Measurements from ENCODE around the gene MAP7.
"Not testable (repeated sequence)": the region's sequence is repeated elsewhere in the genome, so short reads cannot be mapped to it uniquely, and the experiment has no call there.

The MAP7 gene

DNA sequence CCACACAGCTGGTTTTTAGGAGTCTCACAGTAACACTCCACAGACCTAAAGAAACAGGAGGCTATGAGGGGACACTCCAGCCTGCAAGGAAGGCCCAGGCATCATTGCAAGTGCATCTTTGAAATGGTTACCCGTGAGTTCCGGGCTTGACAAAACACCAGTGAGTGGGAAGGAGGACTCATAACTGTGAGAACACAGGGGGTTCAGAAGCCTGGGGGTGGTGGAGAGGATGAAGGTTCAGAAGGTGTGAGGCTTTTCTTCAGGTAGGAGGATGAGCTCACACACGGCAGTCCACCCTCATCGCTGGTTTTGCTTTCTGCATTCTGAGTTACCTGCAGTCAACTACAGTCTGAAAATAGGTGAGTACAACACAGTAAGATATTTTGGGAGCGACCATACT is 39.9 kb downstream of the MAP7 start:
- in situ Hi-C loops (cut with HindIII; ENCODE audit: low sequenced_read_pairs) = no loop called here

DNA sequence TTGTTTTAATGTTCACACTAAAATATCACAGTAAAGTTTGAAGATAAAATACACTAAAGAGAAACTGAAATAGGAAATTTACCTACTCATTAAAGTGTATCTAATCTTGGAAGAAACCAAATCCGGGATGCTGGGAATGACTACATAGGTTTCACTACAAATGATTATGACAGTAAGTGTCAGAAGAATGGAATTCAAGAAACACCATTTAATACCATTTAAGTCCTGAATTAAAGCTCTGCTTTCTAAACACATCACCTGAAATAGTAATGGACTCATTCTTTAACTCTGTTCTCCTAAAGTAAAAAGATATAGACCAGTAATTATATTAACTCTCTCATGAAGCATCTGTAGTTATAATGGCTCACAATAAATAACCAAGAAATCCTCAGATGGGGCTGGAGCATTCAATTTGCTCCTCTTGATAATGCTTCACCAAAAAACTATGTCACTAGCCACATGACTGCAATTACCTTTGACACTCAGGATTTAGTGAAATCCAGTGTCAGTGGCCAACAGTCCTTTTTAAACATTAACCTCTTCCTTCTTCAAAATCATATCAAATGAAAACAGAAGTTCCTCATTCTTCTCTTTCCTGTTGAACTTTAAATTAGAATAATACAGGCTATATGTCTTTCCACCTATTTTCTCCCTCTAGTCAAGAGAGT is 41.4 kb downstream of the MAP7 start:
- in situ Hi-C loops (cut with HindIII; ENCODE audit: low sequenced_read_pairs) = no loop called here

DNA sequence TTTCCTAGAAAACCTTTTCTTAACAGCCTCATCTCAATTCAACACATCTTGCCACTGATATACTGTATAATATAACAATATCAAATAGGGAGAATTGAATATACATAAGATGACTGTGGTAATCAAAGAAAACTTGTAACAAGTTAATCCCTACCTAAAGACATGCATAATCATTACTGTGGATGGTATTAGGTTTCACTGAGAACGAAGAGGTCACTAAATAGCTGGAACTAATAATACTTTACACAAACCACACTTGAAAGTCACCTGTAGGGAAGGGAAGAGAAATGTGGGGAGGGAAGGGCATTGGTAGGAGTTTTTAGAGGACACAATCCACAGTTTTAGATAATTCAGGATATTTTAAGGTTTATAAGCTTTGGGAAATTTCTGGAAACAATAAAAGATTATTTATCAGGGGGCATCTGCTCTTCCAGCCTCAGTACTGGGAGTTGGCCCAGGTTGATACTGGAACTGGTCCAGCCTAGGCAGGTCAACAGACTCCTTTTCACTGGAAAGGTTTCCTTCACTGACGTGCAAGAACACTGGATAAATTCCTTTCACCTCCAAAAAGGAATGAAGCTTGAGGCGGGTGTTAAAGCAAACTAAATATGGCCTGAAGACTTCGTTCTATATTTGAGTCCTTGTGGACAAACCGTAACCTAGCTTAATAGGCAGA is 44.0 kb downstream of the MAP7 start:
- in situ Hi-C loops (cut with HindIII; ENCODE audit: low sequenced_read_pairs) = no loop called here

DNA sequence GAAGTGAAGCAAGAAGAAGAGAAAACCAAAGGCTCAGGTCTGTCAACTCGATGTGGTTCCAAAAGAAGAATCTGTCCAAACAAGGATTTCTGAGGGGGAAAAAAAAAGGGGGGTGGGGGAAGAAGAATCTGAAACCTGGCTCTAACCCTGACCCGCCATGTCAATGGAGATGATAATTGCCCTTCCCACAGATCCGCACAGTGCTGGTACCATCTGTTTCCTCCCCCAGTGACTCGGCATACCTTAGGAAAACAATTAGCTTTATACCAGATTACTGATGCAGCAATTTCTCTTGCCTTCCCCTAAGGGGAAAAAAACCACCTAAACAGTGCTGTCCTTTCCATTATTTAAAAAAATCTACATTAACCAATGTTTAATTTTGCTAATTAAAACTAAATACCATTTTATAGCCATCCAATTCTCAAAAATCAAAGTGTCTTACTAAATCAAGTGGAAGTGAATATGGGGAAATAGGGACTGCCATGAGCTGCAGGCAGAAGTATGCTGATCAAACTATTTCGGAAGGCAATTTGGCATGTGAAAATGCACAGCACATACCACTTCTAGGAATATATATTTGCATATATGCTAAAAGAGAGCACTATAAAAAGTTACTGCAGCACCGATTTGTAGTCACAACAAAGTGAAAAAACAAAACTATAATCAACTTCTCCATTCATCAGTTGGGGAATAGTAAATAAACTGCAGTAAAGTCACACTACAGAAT is 46.8 kb downstream of the MAP7 start:
- in situ Hi-C loops (cut with HindIII; ENCODE audit: low sequenced_read_pairs) = no loop called here

DNA sequence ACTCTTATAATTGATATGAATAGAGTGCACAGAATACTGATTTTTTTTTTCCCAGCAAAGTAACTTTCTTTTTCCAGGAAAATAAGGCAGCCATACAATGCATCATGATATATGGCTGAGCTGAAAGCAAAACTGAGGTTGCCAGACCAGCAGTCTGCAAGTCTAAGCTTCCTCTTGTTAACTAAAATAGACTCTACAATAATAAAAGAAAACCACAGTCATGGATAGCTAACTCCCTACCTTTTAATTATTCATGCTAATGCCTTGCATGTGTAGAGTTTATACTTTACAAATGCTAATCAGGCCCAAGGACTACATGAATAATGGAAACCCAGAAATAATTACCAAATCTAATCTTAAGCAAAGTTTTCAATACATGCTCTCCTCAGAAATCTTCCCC is 47.4 kb downstream of the MAP7 start:
- in situ Hi-C loops (cut with HindIII; ENCODE audit: low sequenced_read_pairs) = no loop called here

DNA sequence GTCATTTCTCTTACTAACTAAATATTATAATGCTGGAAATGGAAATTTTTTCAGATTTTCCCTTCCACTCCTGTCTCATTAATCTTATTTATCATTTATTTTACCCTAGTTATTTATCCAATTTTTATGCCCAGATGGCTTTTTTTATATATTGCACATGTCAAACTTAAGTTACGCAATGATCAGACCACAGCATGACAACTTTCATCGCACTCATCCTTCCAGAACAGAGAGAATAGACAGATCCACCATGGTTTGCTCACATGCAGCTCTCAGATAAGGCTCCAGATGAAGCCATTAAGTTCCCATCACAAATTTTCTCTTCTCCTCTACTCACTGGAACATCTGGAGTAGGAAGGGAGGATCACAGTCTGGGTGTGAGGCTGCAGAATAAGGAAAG is 48.7 kb downstream of the MAP7 start:
- in situ Hi-C loops (cut with HindIII; ENCODE audit: low sequenced_read_pairs) = no loop called here

DNA sequence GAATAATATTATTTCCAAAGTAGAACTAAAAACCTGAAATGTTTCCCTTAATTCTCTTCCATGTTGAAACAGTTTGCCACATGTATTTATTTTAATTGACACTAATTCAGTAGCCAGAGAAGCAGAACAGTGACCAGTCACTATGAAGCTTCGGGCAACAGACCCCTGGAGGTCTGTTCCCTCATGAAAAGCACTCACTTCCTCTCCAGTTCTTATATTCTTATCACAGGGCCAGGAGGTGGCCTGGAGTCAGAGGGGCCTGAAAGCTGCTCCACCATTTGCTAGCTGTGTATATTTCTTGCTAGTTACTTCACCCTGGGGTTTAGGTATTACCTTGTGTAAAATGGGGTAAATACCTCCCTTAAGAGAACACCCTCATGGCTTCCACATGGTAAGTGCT is 49.1 kb downstream of the MAP7 start:
- in situ Hi-C loops (cut with HindIII; ENCODE audit: low sequenced_read_pairs) = no loop called here

DNA sequence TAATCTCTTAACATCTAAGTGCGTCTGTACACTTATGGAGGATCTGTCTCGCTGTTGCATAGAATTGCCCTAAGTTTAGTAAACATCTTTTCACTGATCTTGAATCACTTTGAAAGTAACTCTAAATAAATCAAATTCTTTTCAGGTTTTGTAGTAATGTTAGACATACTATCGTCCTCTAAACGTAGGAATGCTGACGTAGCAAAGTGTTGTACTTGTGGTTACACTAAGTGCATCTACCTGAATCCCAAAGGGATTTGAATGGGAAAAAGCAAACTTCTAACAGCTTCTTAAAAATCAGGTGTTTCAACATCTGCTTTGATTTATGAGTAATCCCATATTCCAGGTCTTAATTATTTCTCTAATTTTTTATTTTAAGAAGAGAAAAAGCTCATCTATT is 49.8 kb downstream of the MAP7 start:
- in situ Hi-C loops (cut with HindIII; ENCODE audit: low sequenced_read_pairs) = no loop called here

DNA sequence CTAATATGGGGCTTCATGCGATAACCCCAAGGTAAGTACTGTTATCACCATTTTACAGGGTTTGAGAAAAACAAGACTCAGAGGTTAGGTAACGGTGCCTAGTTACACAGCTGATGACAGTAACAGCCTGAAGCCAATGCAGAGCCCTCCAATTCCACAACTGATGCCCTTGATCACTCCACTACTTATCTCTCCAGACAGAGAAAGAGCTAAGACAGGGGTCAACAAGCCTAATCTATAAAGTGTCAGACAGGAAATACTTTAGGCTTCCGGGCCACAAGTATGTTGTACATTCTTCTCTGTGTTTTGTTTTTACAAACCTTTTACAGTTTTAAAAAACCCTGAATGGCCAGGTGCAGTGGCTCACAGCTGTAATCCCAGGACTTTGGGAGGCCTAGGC is 50.9 kb downstream of the MAP7 start:
- in situ Hi-C loops (cut with HindIII; ENCODE audit: low sequenced_read_pairs) = no loop called here

DNA sequence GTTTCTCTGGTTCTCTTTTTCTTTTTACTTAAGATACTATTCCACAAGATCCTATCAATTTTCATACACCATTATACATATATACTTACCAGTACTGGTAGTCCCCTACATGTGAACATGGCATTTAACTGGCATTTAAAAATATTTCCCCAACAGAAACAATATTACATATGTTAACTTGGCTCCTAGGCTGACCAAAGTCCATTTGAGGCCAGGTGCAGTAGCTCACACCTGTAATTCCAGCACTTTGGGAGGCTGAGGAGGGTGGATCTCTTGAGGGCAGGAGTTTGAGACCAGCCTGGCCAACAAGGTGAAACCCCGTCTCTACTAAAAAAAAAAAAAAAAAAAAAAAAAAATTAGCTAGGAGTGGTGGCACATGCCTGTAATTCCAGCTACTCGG is 53.8 kb downstream of the MAP7 start:
- in situ Hi-C loops (cut with HindIII; ENCODE audit: low sequenced_read_pairs) = not testable (repeated sequence)

DNA sequence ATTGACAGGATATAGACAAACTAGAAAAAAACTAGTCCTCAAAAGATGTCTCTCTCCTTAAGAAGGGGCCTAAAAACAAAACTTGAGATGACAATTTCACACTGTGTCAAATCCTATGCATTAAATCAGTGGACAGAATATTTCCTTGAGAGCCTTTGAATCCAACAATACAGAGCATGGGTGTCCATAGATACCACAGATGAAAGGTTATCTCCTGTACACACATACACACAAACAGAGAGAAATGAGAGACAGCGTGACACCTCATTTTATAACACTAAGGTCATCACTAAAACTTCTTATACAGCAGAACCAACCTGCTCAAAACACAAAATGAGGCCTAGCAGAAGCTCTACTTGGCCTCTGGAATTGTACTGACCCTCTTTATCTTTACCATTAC is 55.5 kb downstream of the MAP7 start:
- in situ Hi-C loops (cut with HindIII; ENCODE audit: low sequenced_read_pairs) = no loop called here

DNA sequence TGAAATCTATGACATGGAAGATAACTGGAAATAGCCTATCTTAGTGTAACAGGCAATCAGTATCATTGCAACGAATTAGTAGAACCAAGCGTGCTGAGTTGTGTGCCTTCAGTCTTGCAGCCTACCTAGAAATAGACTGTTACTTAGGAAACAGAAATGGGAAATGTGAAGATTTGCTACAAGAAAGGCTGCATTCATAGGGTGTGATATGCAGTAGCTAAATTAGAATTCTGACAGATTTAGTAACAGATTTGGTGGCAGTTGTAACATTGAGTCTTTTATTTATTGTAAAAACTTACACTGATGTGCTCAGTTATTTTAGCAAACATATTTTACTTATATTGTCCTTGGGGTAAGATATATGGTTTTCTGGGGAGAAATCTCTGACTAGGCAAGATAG is 56.2 kb downstream of the MAP7 start:
- in situ Hi-C loops (cut with HindIII; ENCODE audit: low sequenced_read_pairs) = no loop called here

DNA sequence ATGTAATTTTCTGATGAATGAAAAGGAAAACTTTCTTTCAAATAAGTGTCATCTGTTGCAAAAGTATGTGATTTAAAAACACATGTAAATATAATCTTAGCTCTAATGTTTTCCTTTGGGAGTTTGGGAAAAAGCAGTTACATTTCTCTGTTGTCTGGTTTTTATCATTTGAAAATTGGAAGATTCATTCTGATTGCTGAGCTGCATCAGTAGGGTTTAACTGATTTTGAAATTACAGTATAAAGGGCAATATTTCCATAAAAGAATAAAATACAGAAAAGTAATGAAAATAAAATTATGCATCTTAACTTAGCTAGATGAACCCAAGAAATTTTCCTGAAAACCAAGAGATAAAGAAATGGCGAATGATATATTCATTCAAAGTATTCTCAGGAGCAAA is 57.8 kb downstream of the MAP7 start:
- in situ Hi-C loops (cut with HindIII; ENCODE audit: low sequenced_read_pairs) = no loop called here

DNA sequence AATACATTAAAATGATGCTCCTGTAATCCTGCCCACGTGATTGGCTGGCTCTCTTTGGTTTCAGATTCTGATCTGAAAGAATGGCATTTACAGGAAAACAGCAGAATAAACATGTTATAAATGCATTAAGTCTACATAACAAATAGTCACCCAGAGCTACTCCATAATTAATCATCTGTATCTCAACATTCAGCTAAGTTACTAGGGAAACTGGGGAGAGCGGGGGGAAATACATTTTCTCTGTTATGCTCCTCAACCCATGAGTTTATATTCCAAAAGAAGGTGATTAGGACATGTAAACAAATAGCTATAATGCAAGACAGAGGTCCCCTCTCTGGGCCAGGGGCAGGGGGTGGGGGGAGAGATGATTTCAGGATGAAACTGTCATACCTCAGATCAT is 58.5 kb downstream of the MAP7 start:
- in situ Hi-C loops (cut with HindIII; ENCODE audit: low sequenced_read_pairs) = no loop called here

DNA sequence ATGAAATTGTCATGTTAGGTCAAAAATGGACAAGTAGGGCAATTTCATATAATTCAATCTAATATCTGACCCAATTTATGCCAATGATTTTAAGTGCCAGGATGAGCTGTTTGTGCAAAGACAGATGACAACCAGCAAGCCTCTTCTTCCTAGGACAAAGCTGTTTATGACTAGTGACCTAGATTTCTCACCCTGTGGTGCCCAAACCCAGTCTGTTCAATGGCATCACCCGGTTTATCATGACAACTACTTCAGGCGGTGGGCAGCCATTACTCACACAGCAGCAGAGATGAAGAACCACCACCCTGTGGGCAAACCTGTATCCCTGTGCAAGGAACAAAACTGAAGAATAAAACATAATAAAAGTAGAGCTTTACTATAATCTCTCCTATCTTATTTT is 59.0 kb downstream of the MAP7 start:
- in situ Hi-C loops (cut with HindIII; ENCODE audit: low sequenced_read_pairs) = no loop called here

DNA sequence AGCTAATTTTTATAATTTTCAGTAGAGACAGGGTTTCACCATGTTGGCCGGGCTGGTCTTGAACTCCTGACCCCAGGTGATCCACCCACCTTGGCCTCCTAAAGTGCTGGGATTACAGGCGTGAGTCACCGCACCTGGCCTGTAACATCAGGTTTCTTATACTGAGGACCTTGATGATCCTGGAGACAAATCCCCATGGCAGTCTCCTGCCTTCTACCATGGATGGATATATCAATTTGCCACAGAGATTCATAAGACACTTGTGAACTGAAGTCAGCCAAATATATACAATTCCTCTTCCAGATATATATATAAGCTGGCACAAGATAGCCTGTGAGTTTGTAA is 60.6 kb downstream of the MAP7 start:
- in situ Hi-C loops (cut with HindIII; ENCODE audit: low sequenced_read_pairs) = not testable (repeated sequence)

DNA sequence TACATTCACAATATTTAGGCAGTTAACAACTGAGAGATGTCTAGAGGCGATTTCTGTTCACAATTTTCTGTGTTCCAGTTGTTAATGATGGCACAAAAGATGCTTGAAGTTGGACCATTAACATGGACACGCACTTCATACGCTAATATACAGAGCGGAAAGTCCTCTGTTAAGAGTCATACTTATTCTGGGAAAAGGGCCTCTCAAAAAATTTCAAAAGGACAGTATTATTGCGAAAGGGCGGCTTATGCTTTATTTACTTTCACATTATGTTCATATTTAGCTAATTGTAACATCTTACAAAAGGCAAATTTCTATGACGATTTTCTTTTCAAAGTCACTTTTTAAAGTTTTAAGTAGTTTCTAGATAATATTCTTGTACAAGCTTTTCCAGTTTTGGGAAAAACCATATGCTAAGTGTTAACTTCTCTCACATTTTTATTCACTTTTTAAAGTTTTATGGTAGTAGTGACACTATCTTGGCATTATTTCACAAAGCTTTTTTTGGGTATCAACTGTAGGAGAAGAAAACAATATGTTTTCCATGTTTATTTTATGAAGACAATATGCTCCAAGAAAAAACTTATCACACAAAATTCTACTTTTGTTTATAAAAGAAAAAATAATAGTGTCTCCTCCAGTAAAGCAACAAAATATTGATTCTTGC is 62.3 kb downstream of the MAP7 start:
- in situ Hi-C loops (cut with HindIII; ENCODE audit: low sequenced_read_pairs) = no loop called here

DNA sequence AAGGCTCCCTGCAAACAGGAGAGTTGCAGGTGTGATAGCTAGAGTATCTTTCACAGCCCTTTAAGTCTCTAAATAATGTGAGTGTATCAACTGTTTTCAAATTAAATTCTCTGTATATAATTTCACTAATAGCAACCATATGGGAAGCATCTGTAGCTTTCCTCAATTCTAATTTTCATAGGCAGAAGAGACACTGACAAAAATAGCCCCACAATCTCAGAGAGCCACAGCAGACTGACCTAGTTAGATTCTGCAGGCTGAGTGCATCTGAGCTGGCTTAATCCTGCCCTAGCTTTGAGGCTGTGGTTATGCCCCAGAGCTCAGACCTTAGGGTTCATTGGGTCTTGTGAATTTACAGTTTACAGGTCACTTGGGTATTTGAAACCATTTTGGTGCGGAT is 63.9 kb downstream of the MAP7 start:
- in situ Hi-C loops (cut with HindIII; ENCODE audit: low sequenced_read_pairs) = no loop called here

DNA sequence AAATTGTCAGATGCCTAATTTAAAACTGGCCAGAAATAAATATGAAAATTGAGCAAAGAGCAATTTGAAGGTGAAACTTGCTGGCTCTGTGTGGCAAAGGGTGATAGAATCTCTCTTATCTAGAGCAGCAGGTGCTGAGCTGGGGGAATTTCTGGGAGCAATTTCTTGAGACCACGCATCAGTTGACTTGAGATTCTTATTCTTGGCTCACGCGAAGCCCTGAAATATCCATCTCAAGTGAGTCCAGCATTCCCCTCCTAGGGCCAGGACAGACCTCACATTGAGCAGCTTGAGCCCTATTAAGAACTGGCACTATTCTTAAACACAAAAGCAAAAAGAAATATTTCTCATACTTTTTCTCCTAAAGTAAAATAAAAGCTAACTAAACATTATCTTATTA is 66.3 kb downstream of the MAP7 start:
- in situ Hi-C loops (cut with HindIII; ENCODE audit: low sequenced_read_pairs) = no loop called here

DNA sequence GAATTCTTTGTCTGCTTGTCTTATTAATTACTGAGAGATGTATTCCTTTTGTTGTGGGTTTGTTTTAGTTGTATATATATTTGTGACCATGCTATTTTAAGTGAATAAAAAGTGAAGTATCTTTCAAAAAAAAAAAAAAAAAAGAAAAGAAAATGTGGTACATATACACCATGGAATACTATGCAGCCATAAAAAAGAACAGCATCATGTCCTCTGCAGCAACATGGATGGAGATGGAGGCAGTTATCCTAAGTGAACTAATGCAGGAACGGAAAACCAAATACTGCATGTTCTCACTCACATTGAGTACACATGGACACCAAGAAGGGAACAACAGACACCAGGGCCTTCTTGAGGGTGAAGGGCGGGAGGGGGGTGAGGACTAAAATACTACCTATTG is 67.2 kb downstream of the MAP7 start:
- in situ Hi-C loops (cut with HindIII; ENCODE audit: low sequenced_read_pairs) = not testable (repeated sequence)

DNA sequence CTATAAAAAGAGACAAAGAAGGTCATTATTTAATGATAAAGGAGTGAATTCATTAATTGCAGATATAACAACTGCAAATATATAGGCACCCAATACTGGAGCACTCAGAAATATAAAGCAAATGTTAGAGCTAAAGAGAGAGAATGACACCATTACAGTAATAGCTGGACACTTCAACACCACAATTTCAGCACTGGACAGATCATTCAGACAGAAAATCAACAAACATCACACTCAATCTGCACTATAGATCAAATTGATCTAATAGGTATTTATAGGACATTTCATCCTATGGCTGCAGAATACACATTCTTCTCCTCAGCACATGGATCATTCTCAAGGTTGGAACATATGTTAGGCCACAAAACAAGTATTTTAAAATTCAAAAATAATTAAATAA is 72.7 kb downstream of the MAP7 start:
- in situ Hi-C loops (cut with HindIII; ENCODE audit: low sequenced_read_pairs) = no loop called here

DNA sequence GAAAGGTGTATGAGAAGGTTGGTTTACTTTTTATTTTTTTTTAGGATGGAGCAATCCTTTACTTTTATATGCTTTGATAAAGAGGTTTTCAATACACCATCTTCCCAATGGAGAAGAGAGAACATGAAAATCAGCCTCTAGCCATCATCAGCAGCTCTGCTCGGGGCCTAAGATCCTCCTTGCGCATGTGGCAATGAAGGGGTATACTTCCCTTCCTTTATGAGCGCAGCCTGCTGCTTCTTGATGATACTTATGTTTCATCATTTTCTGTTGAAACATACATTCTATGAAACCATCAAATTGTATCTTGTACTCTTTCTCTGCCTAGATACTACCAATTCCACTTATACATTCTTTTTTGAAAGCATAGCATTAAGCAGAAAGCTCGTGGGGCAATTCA is 74.5 kb downstream of the MAP7 start:
- in situ Hi-C loops (cut with HindIII; ENCODE audit: low sequenced_read_pairs) = no loop called here

All from DLD1 (cell line).